MG63 (cell line): ENCODE results near the gene TRERF1. TPM values are rescaled to one million over a fixed set of nuclear protein-coding genes. Genes with fewer than 3 reads are reported as not detected.
"Not testable (repeated sequence)": the region's sequence is repeated elsewhere in the genome, so short reads cannot be mapped to it uniquely, and the experiment has no call there.

Experiments used
- DNase-seq: peaks from one replicate; pipeline ENCODE4 v3.0.0-alpha.2; 2020
- H3K27me3 ChIP-seq: fragments of 250-450 bp; sonication (Bioruptor Pico); 2 replicates; pipeline ENCODE4 v1.5.1; 2020; ENCODE audit warnings: mild to moderate bottlenecking, moderate library complexity
- H3K36me3 ChIP-seq: fragments of 250-450 bp; sonication (Bioruptor Pico); 2 replicates; pipeline ENCODE4 v1.5.1; 2020; ENCODE audit warnings: mild to moderate bottlenecking, moderate library complexity
- H3K4me3 ChIP-seq: fragments of 250-450 bp; sonication (Bioruptor Pico); 2 replicates; pipeline ENCODE4 v1.5.1; 2020; ENCODE audit warnings: mild to moderate bottlenecking, moderate library complexity
- H3K9me3 ChIP-seq: fragments of 250-450 bp; sonication (Bioruptor Pico); 2 replicates; pipeline ENCODE4 v1.5.1; 2020; ENCODE audit warnings: mild to moderate bottlenecking, moderate library complexity
- total RNA-seq: library from RNA; depleted of rRNA; stranded (reverse); fragments of >200 nt; shearing (Covaris generic); gene quantifications from 2 replicates; pipeline ENCODE4 v1.2.3, GENCODE V29; 2014; ENCODE audit warnings: low replicate concordance; rRNA removed

Gene TRERF1
- total RNA-seq, result 2.1 TPM in 2 replicates

DNA sequence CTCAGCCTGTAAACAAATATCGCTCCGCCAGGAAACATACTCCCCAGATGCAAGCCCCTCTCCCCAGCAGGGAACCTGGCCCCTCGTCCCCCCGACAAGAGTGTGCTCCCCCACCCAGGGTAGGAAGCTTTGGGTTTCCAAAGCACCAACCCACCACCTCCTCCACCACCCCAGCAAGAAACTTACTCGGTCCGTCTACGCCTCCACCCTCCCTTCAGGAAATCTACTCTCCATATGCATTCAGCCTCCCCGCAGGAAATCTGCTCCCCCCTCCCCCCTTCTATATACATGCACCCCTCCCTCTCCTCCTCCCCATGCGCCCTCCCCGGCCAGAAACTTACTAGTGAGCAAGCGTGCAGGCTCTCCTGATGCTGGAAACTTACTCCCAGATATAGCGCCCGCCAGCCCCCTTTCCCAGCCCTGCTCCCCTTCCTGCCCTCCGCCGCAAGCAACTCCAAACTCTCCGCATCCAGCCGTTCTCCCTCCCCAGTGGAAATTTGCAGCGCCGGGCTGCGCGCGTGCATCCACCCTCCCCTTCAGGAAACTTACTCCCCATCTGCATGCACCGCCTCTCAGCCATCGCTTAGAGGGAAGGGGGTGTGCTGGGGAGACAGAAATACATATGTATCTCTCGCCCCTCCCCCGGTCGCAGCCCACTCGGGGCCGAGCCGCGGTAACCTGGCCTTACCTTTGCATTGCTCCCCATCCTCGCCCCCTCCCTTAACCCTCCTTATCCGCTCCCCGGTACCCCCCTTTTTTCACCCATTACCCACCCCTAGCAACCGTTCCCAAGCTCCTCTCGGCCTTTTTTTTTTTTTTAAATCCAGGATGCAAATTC is at the start of gene TRERF1:
Gene TRERF1, minus strand, starts transcription at position 594 of the 838 bp plus-strand sequence. CDS start 182,336 bp downstream, outside the sequence.
- Histone ChIP-seq H3K9me3 (no peaks in the 10 kb centered on the region), H3K4me3 (peak within 1 kb of the TSS; percentile 69), H3K27me3 (no peaks in the 10 kb centered on the region), H3K36me3 (no peaks in the 10 kb centered on the region)
- DNase-seq, result peak; percentile 74

- H3K36me3 ChIP-seq, result no peaks in the 10 kb centered on the region
- H3K9me3 ChIP-seq, result no peaks in the 10 kb centered on the region
- no peaks in the 10 kb centered on the region for H3K27me3 ChIP-seq
- no peak for DNase-seq
- no peak overlapping the region for H3K4me3 ChIP-seq
Observed at GRCh38 chr6:42498473-42499128, 46.9 kb upstream of the TRERF1 start.

DNA sequence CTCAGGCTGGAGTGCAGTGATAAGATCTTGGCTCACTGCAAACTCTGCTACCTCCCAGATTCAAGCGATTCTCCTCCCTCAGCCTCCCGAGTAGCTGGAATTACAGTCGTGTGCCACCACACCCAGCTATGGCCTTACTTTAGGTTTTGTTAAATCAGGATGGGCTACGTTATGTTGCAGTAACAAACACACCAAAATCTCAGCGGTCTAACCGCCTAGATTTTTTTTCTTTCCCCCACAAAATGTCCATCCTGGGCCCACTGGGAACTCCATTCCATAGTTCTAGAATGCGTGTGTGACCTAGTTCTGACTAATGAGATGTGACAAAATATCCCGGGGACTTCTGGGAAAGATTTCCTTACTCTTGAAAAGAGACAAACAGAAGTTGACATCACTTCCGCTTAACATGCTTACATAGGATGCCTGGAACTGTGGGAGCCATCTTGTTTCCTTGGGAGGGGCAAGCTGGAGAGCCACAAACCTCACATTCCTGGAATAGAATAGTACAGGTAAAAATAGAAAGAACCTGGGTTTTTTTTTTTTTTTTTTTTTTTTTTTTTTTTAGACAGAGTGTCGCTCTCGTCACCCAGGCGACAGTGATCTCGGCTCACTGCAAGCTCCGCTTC is 42.3 kb upstream of the TRERF1 start:
- Histone ChIP-seq H3K36me3 (no peaks in the 10 kb centered on the region), H3K27me3 (no peaks in the 10 kb centered on the region), H3K4me3 (no peak overlapping the region), H3K9me3 (no peaks in the 10 kb centered on the region)
- DNase-seq, result no peak

DNA sequence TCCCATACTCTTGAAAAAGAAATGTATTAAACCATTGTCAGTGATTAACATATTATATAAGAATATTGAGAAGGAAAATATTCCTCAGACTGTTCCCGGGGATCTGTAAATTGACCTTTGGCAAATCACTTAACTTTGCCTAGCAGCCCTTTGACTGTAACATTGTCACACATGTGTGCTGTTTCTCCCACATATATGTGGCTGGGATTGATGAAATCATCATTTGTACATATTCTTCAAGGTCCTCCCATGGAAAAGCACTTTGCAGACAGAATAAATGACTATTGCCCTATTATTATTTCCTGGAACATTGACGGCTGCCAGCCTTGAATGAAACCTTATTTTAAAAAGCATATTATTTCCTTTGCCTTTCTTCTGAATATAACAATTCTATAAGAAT is 36.4 kb upstream of the TRERF1 start:
- no peaks in the 10 kb centered on the region for H3K9me3 ChIP-seq
- H3K36me3 ChIP-seq, result no peaks in the 10 kb centered on the region
- no peak overlapping the region for H3K4me3 ChIP-seq
- no peaks in the 10 kb centered on the region for H3K27me3 ChIP-seq
- DNase-seq, result no peak

- no peaks in the 10 kb centered on the region for H3K27me3 ChIP-seq
- no peak for DNase-seq
- no peaks in the 10 kb centered on the region for H3K9me3 ChIP-seq
- H3K36me3 ChIP-seq, result no peaks in the 10 kb centered on the region
- no peak overlapping the region for H3K4me3 ChIP-seq
Observed at GRCh38 chr6:42484261-42484660, 32.5 kb upstream of the TRERF1 start.

GRCh38 chr6:42482174-42482573 is 30.4 kb upstream of the TRERF1 start:
- no peak for DNase-seq
- Histone ChIP-seq H3K9me3 (no peaks in the 10 kb centered on the region), H3K4me3 (no peak overlapping the region), H3K36me3 (no peaks in the 10 kb centered on the region), H3K27me3 (no peaks in the 10 kb centered on the region)

- no peak for DNase-seq
- H3K27me3 ChIP-seq, result no peaks in the 10 kb centered on the region
- H3K4me3 ChIP-seq, result no peak overlapping the region
- H3K9me3 ChIP-seq, result no peaks in the 10 kb centered on the region
- no peaks in the 10 kb centered on the region for H3K36me3 ChIP-seq
Observed at GRCh38 chr6:42471714-42472113, 20.0 kb upstream of the TRERF1 start.

- H3K4me3 ChIP-seq, result no peak overlapping the region
- H3K36me3 ChIP-seq, result no peaks in the 10 kb centered on the region
- no peaks in the 10 kb centered on the region for H3K9me3 ChIP-seq
- no peaks in the 10 kb centered on the region for H3K27me3 ChIP-seq
- DNase-seq, result no peak
Observed at GRCh38 chr6:42471142-42471541, 19.4 kb upstream of the TRERF1 start.

DNA sequence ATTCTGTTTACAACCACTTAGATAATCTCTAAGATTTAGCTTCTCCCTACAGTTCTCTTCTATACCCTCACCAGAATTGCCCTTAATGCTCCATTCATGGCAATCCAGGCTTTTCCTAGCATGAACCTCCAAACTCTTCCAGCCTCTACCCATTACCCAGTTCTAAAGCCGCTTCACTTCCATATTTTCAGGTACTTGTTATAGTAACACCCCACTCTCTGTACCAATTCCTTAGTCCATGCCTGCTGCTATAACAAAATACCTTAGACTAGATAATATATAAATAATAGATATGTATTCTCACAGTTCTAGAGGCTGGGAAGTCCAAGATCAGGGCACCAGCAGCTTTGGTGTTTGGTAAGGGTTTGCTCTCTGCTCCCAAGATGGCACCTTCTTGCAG is 16.5 kb upstream of the TRERF1 start:
- H3K27me3 ChIP-seq, result no peaks in the 10 kb centered on the region
- DNase-seq, result no peak
- no peaks in the 10 kb centered on the region for H3K36me3 ChIP-seq
- H3K4me3 ChIP-seq, result no peak overlapping the region
- no peaks in the 10 kb centered on the region for H3K9me3 ChIP-seq

GRCh38 chr6:42467651-42468050 is 15.9 kb upstream of the TRERF1 start:
- no peak overlapping the region for H3K4me3 ChIP-seq
- no peaks in the 10 kb centered on the region for H3K27me3 ChIP-seq
- DNase-seq, result no peak
- no peaks in the 10 kb centered on the region for H3K36me3 ChIP-seq
- H3K9me3 ChIP-seq, result no peaks in the 10 kb centered on the region

- H3K4me3 ChIP-seq, H3K27me3 ChIP-seq, H3K36me3 ChIP-seq, DNase-seq, H3K9me3 ChIP-seq: not testable (repeated sequence)
Observed at GRCh38 chr6:42466470-42466869, 14.7 kb upstream of the TRERF1 start.

DNA sequence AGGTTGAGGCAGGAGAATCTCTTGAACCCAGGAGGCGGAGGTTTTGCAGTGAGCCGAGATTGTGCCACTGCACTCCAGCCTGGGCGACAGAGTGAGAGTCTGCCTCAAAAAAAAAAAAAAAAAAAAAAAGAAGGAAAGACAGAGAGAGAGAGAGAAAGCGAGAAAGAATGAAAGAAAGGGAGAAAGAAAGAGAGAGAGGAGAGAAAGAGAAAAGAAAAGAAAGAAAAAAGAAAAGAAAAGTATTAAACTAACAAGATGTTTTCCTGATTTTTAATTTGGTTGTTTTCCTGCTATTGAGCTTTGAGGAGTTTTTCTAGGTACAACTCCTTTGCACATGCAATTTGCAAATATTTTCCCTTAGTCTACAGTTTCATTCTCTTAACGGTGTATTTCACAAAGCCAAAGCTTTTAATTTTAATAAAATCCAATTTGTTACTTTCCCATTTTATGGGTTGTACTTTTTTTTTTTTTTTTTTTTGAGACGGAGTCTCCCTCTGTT is 10.8 kb upstream of the TRERF1 start:
- no peaks in the 10 kb centered on the region for H3K36me3 ChIP-seq
- no peaks in the 10 kb centered on the region for H3K27me3 ChIP-seq
- no peak overlapping the region for H3K4me3 ChIP-seq
- no peaks in the 10 kb centered on the region for H3K9me3 ChIP-seq
- no peak for DNase-seq

DNA sequence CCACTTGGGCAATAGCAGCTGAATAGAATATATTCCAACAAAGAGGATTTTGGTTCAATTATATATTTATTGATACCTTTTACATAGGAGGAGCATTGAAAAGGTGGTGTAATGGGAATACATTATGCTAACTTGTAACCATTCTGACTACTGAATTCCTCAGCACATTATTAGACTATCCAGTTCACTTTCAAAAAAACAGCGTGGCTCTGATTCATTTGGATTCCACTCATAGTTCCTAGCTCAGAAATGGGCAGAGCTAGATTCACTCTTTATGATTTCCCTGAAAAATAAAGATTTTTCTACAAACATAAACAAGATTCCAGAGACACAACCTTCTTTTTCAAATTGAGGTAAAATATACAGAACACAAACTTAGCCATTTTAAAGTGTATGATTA is 9.2 kb upstream of the TRERF1 start:
- H3K36me3 ChIP-seq, result no peaks in the 10 kb centered on the region
- no peak for DNase-seq
- H3K27me3 ChIP-seq, result no peaks in the 10 kb centered on the region
- no peak overlapping the region for H3K4me3 ChIP-seq
- H3K9me3 ChIP-seq, result no peaks in the 10 kb centered on the region

GRCh38 chr6:42459888-42460287 is 8.2 kb upstream of the TRERF1 start:
- H3K27me3 ChIP-seq, result no peaks in the 10 kb centered on the region
- DNase-seq, result no peak
- H3K4me3 ChIP-seq, result no peak overlapping the region
- no peaks in the 10 kb centered on the region for H3K36me3 ChIP-seq
- no peaks in the 10 kb centered on the region for H3K9me3 ChIP-seq

DNA sequence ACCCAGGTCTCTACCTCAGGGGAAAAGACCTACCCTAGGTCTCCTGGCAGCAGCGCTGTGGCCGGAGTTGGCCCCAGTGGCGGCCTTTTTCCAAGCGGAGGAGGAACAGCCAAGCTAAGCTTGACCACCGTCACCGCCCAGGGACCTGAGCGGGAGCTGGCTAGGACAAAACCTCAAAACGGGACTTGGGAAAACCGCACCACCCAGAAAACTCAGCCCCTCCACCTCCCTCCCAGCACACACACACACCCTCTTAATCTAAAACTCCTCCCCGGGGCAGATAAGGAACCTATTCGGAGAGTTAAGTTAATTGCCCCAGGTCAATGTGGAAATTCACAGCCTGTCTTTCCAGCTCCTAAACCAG is 2.7 kb upstream of the TRERF1 start:
- DNase-seq, result no peak
- no peak overlapping the region for H3K4me3 ChIP-seq
- H3K9me3 ChIP-seq, result no peaks in the 10 kb centered on the region
- H3K36me3 ChIP-seq, result no peaks in the 10 kb centered on the region
- H3K27me3 ChIP-seq, result no peaks in the 10 kb centered on the region

DNA sequence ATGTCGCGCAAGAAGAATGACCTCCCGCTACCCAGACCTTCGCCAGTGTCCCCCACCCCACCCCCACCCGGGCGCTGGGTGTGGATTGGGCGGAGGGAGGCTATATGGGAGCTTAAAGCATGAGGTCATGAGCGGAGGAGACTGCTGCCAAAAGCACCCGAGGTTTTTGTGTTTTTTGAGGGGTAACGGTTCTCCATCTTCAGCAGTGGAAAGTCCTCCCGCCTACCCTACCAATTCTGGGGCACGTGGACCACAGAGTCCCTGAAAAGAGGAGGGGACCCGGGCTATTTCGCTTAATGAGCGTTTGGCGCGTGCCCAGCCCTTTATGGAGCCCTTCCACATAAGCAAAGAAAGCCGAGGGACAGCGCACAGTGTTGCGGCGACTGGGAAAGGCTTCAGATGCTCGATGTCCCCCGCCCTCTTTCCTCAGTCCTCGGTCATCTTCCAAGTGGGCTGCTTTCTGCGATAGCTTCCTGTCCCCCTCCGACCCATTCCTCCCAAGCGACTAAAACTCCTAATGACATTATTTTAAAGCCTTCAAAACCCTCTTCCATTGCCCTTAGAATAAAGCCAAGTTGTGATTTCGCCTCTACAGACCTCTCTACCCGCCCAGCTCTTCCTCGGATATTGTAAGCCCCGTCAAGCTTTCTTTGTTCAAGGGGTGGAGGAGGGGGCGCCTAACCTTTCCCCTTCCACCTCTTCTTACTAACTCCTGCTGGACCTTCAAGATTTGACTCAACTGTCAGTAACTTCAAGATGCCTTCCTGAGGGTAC is 2.1 kb upstream of the TRERF1 start:
- Histone ChIP-seq H3K9me3 (no peaks in the 10 kb centered on the region), H3K4me3 (peak overlapping the region; percentile 69), H3K36me3 (no peaks in the 10 kb centered on the region), H3K27me3 (no peaks in the 10 kb centered on the region)
- peak; percentile 55 for DNase-seq
